Spleen (tissue), 7 donors: ENCODE data around the gene PIK3R6.

Source experiments
- POLR2A ChIP-seq, 3 donors: fragments of 450-650 bp; IDR thresholded peaks; one replicate each; pipeline ENCODE4 v1.5.1; 2017; ENCODE audit warnings: antibody characterized with exemption in 3 of 3, mild to moderate bottlenecking in 1 of 3
- TF ChIP-seq, protein P1 (sequence below), 11 experiments: fragments of 200-600 bp in 7 of 11; fragments of 450-650 bp in 4 of 11; sonication (generic) in 4 of 11; IDR thresholded peaks in 8 of 11; conservative IDR thresholded peaks in 3 of 11; 1 replicate in 7 of 11; 2 replicates in 4 of 11; pipeline versions ENCODE4 v1.4.0 to v1.8.0; 2016 to 2021; ENCODE audit warnings: antibody characterized with exemption in 11 of 11, inconsistent platforms in 4 of 11, mild to moderate bottlenecking in 1 of 11
- donor health status: DM: no; HTN: no; CAD: no; lungs with moderate emphysema.
- donor health status: DM: no; HTN: no; CAD: no.
- donor health status: DM: no; HTN: no; CAD: no.

DNA sequence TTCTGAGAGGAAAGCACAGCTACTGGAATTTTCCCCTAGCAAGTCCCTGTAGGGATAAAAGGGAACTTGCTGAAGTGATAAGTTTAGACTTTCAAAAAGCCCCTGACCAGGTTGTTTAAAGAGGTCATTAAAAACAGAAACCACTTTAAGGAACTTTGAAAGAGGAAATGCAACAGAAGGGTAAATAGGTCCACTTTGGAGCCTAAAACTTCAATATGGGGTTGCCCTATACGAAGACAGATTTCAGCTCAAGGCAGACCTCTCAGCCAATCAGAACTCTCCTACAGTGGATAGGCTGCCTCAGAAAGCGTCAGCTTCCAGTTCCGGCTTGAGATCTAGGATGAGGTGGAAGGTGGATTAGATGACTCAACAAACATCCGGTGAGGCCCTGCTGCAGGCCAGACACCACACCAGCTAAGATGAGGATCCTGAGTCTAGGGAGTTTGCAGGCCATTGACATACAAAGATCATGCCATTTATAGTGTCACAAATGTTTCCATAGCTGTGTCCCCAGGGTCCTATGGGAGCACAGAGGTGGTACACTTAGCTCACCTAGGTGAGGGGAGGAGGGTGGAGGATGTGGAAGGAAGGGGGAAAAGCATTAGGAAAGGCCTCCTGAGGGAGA is 60.4 kb downstream of the PIK3R6 start:
- TF ChIP-seq POLR2A (IDR thresholded peaks at IDR 0.05) = no peak
- TF ChIP-seq, protein P1, sequence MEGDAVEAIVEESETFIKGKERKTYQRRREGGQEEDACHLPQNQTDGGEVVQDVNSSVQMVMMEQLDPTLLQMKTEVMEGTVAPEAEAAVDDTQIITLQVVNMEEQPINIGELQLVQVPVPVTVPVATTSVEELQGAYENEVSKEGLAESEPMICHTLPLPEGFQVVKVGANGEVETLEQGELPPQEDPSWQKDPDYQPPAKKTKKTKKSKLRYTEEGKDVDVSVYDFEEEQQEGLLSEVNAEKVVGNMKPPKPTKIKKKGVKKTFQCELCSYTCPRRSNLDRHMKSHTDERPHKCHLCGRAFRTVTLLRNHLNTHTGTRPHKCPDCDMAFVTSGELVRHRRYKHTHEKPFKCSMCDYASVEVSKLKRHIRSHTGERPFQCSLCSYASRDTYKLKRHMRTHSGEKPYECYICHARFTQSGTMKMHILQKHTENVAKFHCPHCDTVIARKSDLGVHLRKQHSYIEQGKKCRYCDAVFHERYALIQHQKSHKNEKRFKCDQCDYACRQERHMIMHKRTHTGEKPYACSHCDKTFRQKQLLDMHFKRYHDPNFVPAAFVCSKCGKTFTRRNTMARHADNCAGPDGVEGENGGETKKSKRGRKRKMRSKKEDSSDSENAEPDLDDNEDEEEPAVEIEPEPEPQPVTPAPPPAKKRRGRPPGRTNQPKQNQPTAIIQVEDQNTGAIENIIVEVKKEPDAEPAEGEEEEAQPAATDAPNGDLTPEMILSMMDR (IDR thresholded peaks at IDR 0.05 in 8 of 11, conservative IDR thresholded peaks at IDR 0.05 in 3 of 11) = no peak
